Measurements from ENCODE around the gene OLR1.
A peak's percentile ranks its signal among the peaks of the same experiment; 100 is the strongest.

Gene OLR1

DNA sequence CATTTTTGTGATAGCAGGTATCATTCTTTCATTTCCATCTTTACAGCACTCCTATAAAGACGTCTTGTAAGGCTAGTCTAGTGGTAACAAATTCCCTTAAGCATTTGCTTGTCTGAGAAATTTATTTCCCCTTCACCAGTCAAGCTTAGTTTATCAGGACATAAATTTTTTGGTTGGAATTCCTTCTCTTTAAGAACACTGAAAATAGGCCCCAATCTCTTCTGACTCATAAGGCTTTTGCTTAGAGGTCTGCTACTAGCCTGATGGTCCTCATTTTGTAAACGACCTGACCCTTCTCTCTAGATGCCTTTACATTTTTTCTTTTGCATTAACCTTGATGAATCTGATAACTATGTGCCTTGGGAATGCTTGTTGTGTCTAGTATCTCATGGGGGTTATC is 20.3 kb downstream of the OLR1 start:
- no peak for ATAC-seq

DNA sequence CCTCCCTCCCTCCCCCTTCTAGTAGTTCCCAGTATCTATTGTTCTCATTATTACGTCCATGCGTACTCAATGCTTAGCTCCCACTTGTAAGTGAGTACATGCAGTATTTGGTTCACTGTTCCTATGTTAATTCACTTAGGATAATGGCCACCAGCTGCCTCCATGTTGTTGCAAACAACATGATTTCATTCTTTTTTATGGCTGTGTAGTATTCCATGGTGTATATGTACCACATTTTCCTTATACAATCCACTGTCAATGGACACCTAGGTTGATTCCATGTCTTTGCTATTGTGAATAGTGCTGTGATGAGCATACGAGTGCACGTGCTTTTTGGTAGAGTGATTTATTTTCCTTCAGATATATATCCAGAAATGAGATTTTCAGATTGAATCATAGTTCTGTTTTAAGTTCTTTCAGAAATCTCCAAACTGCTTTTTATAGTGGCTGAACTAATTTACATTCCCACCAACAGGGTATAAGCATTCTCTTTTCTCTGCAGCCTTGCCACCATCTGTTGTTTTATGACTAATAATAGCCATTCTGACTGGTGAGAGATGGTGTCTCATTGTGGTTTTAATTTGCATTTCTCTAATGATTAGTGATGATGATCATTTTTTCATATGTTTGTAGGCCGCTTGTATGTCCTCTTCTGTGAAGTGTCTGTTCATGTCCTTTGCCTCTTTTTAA is 24.1 kb downstream of the OLR1 start:
- peak; percentile 78 to 84 for ATAC-seq

DNA sequence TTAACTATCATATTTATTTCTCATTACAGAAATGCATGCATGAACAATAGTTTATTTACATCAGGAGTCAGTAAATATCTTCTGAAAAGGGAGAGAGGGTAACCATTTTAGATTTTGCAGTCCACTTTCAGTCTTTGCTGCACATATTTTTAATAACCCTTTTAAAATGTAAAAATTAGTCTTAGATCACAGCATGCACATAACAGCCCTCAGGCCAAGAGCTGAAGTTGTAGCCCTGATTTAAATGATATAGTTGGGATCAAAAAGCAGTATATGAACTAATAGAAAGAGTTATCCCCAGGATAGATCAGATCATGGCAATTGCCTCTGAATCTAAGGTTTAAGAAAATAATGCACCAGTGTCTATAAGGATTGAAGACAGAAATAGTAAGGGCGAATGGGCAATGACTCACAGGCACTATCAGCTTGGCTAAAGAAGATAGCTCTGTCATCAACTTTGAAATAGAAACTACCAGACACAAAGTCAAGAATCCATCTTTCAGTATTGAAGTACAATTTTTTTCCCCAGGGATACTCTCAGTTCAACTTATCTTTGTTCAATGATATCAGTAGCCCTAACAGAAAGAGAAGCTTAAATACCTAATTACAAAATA is 28.8 kb downstream of the OLR1 start:
- no peak for ATAC-seq

DNA sequence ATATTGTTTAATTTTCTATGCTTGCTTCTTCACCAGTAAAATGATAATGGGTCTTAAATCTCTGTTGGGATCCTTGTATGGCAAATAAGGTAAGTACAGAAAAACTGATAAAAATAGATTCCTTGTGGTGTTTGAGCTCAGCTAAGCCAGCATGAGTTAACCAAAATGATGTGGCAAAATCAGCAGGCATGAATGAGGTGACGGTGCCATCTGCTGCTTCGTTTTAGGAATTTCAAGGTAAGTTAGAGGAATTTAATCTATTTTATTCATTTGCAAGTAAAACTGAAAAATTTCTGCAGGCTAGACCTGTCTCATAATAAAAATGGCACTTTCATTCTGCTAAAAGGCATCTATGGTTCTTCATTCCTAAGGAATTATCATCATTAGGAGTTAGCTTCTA is 31.9 kb downstream of the OLR1 start:
- ATAC-seq, result peak in 1 of 2 donors; percentile 48

DNA sequence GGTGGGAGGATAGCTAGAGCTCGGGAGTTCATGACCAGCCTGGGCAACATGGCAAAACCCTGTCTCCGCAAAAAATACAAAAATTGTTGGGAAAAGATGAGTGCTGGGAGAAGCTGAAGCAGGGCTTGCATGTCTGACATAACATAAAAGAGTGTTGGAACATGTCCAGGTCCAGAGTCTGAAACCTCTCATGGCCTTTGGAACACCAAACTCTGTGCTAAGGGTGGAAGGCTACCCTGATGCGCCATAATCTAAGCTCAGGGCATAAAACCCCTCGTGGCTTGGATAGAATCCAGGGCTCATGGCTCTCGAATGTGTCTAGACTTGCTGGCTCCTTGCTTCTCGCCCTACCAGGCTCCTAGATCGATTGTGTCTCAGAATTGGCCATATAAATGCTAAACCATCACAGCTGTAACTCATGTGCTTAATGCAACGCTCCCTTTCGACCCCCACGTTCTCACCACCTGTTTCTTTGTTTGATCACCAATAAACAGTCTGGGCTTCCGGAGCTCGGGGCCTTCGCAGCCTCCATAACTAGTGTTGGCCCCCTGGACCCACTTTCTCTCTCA is 35.2 kb downstream of the OLR1 start:
- ATAC-seq, result no peak

DNA sequence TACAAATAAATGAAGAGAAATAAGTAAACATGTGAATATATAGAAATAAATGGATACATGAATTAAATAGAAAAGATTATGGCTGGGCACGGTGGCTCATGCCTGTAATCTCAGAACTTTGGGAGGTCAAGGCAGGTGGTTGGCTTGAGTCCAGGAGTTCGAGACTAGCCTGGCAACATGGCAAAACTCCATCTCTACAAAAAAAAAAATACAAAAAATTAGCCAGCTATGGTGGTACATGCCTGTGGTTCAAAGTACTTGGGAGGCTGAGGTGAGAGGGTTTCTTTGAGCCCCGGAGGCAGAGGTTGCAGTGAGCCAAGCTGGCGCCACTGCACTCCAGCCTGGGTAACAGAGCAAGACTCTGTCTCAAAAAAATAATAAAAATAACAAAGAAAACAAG is 36.8 kb downstream of the OLR1 start:
- no peak for ATAC-seq

DNA sequence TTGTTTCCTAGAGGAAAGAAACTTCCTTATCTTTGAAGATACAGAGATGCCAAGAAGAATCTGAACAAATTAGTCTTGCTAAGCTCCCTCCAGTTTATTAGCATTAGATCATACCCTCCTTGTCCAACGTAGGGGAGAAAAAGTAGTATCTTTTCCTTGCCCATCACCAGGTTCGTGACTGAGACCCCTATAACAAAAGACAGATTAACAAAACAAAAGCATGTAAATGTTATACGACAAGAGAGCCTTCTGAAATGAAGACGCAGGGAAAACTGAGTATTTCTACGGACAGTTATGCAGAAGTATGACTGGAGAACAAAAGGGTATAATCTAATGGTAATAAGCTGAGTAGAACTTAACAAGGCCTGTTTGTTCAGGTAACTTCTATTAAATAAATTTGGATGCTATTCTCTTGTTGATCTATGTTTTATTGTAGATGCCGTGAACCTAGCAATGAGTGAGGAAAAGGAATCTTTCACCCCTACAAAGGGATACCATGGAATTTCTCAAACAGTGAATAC is 39.0 kb downstream of the OLR1 start:
- no peak for ATAC-seq

DNA sequence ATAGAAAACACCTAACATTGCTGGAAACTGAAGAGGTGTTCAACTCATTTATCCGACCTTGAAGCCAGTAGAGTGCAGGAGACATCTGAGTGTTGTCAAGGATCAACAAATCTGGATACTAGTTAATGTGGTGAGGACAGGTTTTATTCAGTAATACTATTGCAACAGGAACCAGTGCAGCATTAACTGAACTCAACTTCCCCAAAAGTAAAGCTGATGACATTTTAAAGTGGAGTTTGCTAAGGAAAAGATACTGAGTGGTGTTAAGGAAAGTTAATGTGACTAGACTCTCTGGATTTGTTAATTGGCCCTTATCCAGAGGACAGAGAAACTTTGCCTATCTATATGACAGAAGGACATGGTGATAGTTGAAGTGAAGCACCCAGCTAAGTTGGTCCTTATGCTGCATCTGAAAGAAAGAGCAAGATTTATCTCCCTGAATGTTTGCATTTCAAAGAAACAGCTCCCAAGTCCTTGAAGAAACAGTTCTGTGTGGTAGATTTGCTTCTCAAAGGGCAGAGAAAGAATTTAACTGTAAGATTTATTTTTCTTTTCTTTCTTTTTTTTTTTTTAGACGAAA is 40.7 kb downstream of the OLR1 start:
- ATAC-seq, result no peak

DNA sequence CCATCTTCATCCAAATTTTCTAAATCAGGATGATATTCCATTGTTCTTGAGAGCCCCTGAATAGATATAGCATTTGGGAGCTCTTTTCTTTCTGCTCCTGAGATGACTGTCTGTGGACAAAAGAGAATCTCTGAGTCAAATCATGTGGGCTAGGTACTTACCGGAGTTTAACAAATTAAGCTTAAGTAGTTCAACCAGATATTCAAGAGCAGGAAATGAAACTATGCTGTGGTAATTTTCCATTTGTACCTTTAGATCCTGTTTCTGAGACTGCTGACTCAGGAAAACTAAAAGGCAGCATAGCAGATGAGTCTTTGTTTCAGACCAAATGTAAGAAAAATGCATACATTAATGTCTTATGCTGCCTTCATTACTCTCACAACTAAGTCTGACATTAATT is 41.9 kb downstream of the OLR1 start, which contains the start of gene CLEC7A:
CLEC7A (minus strand) TSS at position 158 of the 400 bp plus-strand sequence; CDS start at position 41, 117 bp downstream.
- ATAC-seq, result peak; percentile 81 to 87

DNA sequence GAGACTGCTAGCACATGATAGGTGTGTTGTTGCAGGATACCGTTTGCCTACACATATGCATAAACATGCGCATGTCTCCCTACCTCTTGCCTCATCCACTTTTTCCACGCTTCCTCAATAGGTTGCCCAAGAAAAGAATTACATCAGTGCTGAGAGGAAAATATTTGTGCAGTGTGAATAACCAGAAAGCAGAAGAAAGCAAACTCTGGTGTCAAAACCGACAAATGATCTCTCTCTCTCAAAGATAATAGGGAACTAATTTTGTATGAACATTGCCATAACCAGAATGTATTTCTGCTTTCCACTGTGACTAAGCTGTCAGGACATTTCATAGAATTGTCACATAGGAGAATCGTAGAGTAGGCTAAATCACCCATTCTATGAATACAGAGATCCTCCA is 43.2 kb downstream of the OLR1 start:
- ATAC-seq, result peak in 1 of 2 donors; percentile 40

DNA sequence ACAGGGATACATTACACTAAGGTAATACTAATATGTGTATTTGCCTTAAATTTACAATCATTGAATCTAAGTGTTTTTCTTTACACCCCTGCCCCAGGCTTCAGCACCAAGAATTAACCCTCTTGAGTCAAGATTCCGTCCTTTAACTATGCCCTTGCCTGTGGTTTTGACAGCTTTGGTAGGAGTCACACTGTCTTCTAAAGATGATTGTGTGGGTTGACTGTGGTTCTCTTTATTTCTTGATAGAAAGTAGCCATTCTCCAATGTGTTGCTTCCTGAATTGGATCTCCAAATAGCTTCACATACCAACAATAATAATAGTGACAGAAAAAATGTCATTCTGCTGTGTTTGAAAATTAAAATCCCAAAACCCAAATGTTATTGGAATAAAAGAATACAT is 45.5 kb downstream of the OLR1 start:
- ATAC-seq, result no peak

DNA sequence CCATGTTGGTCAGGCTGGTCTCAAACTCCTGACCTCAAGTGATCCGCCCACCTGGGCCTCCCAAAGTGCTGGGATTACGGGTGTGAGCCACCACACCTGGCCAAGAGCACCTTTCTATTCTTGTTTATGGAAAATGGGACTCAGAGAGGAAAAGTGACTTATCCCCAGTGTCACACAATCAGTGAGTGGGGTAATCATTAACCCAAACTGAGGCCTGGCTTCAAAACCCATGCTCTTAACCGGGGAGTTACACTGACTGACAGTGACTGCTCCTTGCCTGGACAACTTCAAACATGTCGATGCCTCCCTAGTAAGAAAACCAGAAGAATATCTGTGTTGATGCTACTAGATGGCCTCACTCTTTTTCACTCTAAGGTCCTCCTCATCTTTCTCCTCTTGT is 49.2 kb downstream of the OLR1 start:
- ATAC-seq, result no peak

DNA sequence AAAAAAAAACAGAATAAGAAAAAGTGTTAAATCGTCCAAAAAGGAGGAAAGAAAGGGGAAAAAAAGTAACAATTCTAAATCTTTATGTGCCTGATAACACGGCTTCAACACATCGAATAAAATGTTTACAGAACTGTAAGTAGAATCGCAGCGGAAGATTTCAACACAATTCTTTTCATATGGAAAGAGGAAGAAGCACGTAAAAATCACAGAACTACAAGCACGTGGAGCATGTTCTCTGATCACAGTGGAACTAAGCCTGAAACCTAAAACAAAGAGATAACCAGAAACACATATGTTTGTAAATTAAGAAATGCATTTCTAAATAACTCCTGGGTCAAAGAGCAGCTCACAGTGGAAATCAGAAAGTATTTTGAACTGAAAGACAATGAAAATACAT is 50.7 kb downstream of the OLR1 start:
- ATAC-seq, result no peak

DNA sequence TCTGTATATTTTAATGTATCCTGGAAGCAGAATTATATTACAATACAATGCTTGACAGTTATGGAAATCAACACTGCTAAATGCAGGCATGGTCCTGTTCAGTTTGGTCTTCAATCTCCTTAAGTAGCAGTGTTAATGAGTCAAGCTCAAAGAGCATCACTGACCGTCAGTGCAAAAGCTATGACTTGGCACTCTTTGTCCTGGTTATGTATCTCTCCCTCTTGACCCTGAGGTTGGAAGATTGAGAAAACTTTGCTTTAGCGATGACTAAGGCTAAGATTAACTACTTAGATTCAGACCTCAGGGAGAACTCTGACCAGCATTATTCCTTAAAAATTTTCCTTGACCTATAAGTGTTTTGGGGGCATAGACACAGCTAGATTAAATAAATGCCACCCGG is 52.9 kb downstream of the OLR1 start:
- ATAC-seq, result no peak

DNA sequence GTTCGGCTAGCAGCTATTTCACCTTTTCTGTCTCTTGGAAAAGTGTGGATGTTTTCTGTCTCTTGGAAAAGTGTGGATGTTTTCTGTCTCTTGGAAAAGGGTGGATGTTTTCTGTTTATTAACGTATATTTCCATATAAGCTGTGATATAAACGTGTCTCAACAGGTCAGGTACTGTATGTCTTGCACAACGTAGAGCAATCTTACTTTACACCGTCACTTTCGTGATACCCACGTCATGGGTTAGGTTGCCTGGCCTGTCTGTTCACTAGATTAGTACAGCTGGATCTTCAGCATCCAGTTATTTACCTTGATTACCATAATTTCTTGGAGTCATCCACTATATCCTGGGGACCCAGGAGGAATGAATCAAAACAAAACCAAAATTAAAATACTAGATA is 56.0 kb downstream of the OLR1 start:
- ATAC-seq, result no peak

DNA sequence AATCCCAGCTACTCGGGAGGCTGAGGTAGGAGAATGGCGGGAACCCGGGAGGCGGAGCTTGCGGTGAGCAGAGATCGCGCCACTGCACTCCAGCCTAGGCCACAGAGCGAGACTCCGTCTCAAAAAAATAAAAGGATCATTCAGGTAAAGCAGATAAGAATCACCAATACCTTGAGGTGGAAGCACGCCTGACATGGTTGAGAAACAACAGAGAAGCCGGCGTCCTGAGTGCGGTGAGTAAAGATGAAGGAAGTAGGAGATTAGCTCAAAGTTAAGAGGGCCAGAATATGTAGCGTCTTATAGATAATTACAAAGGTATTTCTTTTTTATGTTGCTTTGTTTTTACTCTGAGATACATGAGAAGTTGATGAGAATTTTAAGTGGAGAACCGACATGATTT is 56.6 kb downstream of the OLR1 start:
- ATAC-seq, result no peak

DNA sequence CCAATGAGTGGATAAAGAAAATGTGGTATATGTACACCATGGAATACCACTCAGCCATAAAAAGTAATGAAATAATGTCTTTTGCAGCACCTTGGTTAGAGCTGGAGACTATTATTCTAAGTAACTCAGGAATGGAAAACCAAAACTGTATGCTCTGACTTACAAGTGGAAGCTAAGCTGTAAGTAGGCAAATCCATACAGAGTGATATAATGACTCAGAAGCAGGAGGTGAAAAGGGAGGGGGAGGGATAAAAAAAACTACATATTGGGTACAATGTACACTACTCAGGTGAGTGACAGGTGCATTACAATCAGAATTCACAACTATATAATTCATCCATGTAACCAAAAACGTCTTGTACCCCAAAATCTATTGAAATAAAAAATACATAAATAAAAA is 58.0 kb downstream of the OLR1 start:
- no peak for ATAC-seq

DNA sequence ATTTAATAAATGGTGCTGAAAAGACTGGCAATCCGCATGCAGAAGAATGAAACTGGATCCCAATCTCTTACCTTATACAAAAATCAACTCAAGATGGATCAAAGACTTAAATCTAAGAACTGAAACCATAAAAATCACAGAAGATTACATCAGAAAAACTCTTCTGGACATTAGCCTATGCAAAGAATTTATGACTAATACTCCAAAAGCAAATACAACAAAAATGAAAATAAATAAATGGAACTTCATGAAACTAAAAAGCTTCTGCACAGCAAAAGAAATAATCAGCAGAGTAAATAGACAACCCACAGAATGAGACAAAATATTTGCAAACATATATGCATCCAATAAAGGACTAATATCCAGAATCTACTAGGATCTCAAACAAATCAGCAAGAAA is 58.9 kb downstream of the OLR1 start:
- no peak for ATAC-seq

DNA sequence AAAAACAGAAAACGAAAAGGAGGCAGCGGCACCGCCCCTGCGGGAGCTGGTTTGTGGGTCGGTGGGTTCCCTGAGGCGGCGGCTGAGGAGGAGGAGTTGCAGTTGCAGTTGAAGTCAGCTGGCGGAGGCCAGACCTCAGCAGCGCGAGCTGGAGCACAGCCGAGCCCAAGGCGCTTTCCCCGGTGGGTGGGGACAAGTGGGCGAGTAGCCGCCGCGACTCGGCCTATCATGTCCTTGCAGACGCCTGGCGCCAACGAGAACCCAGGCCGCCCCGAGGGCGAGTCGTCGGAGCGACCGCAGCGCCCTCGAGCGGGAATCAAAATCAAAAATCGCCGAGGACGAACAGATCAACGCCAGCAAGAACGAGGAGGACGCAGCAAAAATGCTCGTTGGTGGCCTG is 60.5 kb downstream of the OLR1 start:
- no peak for ATAC-seq

DNA sequence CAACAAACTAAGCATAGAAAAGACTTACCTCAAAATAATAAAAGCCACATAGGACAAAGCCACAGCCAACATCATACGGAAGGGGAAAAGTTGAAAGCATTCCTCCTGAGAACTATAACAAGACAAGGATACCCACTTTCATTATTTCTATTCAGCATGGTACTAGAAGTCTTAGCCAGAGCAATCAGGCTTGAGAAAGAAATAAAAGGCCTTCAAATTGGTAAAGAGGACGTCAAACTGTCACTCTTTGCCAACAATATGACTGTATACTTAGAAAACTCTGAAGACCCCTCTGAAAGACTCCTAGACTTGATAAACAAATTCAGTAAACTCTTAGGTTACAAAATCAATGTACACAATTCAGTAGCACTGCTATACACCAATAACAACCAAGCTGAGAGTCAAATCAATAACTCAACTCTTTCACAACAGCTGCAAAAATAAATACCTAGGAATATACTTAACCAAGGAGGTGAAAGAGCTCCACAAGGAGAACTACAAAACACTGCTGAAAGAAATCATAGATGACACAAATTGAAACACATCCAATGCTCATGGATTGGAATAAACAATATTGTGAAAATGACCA is 61.6 kb downstream of the OLR1 start:
- ATAC-seq, result no peak
